Measurements from ENCODE around the gene CPA3. TPM values are rescaled to one million over a fixed set of nuclear protein-coding genes. Genes with fewer than 3 reads are reported as not detected.

Gene CPA3
- total RNA-seq, 2 donors from 2014 or later, result 2.6 to 8.1 TPM

DNA sequence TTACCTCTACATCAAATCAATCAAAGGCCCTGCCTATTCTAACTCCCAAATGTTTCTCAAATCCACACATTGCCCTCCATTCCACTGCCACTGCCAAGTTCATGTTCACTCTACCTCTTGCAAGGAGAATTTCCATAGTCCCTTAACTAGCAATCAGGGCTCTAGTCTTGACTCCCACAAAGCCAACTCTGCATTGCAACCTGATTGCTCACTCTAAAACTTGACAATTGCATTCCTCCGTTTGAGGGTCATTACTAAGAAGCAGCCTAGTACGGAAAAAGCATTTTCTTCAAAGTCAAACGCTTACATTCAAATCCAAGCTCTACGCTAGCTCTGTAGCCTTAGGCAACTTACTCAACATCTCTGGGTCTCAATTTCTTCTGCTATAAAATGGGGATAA, 1.2 kb downstream of the CPA3 start:
- TF ChIP-seq POLR2AphosphoS5 (IDR thresholded peaks at IDR 0.05) (no peak), CTCF (IDR thresholded peaks at IDR 0.05) (no peak), POLR2A (IDR thresholded peaks at IDR 0.05) (no peak)
- intact Hi-C loops (cut with DNase I), result loop anchor here (10.0 kb wide), 1 partner anchor 409 kb away; no protein-coding TSS in a partner anchor

DNA sequence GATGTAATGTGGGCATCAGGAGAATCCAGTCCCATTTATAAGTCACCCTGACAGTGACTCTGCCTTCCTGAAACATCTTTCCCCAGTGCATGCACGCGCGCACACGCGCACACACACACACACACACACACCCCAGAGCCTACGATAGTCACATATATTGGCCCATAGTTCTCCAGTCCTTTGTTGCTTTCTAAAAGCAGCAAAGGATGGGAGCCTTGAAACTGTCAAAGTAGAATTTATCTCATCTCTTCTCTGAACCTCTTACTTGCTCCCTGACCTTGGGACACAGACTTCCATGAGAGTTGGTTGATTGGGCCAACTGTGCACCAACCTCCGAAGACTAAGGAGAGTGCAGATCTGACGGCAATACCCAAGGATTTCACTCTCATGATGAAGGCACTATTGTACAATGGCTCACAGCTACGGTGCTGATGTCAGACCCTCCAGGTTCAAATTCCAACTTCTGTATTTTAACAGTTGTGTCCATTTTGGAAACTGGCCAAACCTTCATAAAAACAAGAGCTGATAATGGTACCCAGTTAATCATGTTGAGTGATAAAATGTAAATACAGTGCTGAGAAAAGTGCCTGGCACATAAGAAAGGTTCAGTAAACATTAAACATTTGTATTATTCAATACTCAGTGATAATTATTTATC, 8.3 kb downstream of the CPA3 start:
- Histone ChIP-seq H3K27me3 (replicated peaks; ENCODE audit: insufficient read depth) (no peaks in the 10 kb centered on the region), H3K36me3 (no peaks in the 10 kb centered on the region), H3K4me3 (no peak overlapping the region), H3K9me3 (no peaks in the 10 kb centered on the region), H3K27ac (no peak overlapping the region), H3K4me1 (replicated peaks) (no peaks in the 10 kb centered on the region)
- 84% methylated on average over 9 of the region's 9 CpGs for WGBS
- intact Hi-C loops (cut with DNase I), result no loop called here
- TF ChIP-seq POLR2AphosphoS5 (IDR thresholded peaks at IDR 0.05) (no peak), CTCF (IDR thresholded peaks at IDR 0.05) (no peak), POLR2A (IDR thresholded peaks at IDR 0.05) (no peak)
- no peak for DNase-seq (ENCODE audit: low spot score)

More for the DNA sequence above, 1.2 kb downstream of the CPA3 start:
- no peaks in the 10 kb centered on the region for H3K36me3 ChIP-seq
- no peaks in the 10 kb centered on the region for H3K4me1 ChIP-seq (replicated peaks)
- H3K9me3 ChIP-seq, result no peaks in the 10 kb centered on the region
- no peaks in the 10 kb centered on the region for H3K27me3 ChIP-seq (replicated peaks; ENCODE audit: insufficient read depth)
- no peak overlapping the region for H3K27ac ChIP-seq
- no peak overlapping the region for H3K4me3 ChIP-seq
- DNase-seq (ENCODE audit: low spot score), result no peak
- 87% methylated on average over 4 of the region's 4 CpGs for WGBS

- Histone ChIP-seq H3K4me3 (no peak overlapping the region), H3K9me3 (no peaks in the 10 kb centered on the region), H3K4me1 (replicated peaks) (no peaks in the 10 kb centered on the region), H3K27ac (no peak overlapping the region), H3K36me3 (no peaks in the 10 kb centered on the region), H3K27me3 (replicated peaks; ENCODE audit: insufficient read depth) (no peaks in the 10 kb centered on the region)
- no peak for TF ChIP-seq POLR2AphosphoS5 (IDR thresholded peaks at IDR 0.05)
- DNase-seq (ENCODE audit: low spot score), result no peak
- 46% methylated on average over 1 of the region's 1 CpG for WGBS
- intact Hi-C loops (cut with DNase I), result no loop called here
Measured at GRCh38 chr3:148873977-148874376, 8.9 kb downstream of the CPA3 start.

GRCh38 chr3:148878095-148878494, 13.0 kb downstream of the CPA3 start:
- Histone ChIP-seq H3K27ac (no peak overlapping the region), H3K4me1 (replicated peaks) (no peaks in the 10 kb centered on the region), H3K27me3 (replicated peaks; ENCODE audit: insufficient read depth) (no peaks in the 10 kb centered on the region), H3K36me3 (no peaks in the 10 kb centered on the region), H3K4me3 (no peak overlapping the region), H3K9me3 (no peaks in the 10 kb centered on the region)
- no peak for DNase-seq (ENCODE audit: low spot score)
- TF ChIP-seq POLR2AphosphoS5 (IDR thresholded peaks at IDR 0.05) (no peak), POLR2A (IDR thresholded peaks at IDR 0.05) (no peak), CTCF (IDR thresholded peaks at IDR 0.05) (no peak)
- intact Hi-C loops (cut with DNase I), result no loop called here

GRCh38 chr3:148879256-148879655, 14.2 kb downstream of the CPA3 start:
- no peak overlapping the region for H3K27ac ChIP-seq
- no peaks in the 10 kb centered on the region for H3K4me1 ChIP-seq (replicated peaks)
- H3K36me3 ChIP-seq, result no peaks in the 10 kb centered on the region
- DNase-seq (ENCODE audit: low spot score), result no peak
- H3K4me3 ChIP-seq, result no peak overlapping the region
- intact Hi-C loops (cut with DNase I), result no loop called here
- no peaks in the 10 kb centered on the region for H3K27me3 ChIP-seq (replicated peaks; ENCODE audit: insufficient read depth)
- TF ChIP-seq CTCF (IDR thresholded peaks at IDR 0.05) (no peak), POLR2AphosphoS5 (IDR thresholded peaks at IDR 0.05) (no peak), POLR2A (IDR thresholded peaks at IDR 0.05) (no peak)
- no peaks in the 10 kb centered on the region for H3K9me3 ChIP-seq
